Erythroblast (primary cell): ENCODE measurements around the gene LGALS9.

ENCODE experiments used
- DNase-seq, 2 experiments: peaks; one replicate each; lab custom pipeline; 2025; lab: John Stamatoyannopoulos, UW
- GATA1 ChIP-seq: IDR thresholded peaks from 2 replicates; pipeline ENCODE4 v1.6.1; 2011; ENCODE audit warnings: low read depth, mild to moderate bottlenecking, control low read depth, low read length, moderate library complexity
- POLR2A ChIP-seq: IDR thresholded peaks from 2 replicates; pipeline ENCODE4 v1.6.1; 2011; ENCODE audit warnings: mild to moderate bottlenecking, low read length

The LGALS9 gene

DNA sequence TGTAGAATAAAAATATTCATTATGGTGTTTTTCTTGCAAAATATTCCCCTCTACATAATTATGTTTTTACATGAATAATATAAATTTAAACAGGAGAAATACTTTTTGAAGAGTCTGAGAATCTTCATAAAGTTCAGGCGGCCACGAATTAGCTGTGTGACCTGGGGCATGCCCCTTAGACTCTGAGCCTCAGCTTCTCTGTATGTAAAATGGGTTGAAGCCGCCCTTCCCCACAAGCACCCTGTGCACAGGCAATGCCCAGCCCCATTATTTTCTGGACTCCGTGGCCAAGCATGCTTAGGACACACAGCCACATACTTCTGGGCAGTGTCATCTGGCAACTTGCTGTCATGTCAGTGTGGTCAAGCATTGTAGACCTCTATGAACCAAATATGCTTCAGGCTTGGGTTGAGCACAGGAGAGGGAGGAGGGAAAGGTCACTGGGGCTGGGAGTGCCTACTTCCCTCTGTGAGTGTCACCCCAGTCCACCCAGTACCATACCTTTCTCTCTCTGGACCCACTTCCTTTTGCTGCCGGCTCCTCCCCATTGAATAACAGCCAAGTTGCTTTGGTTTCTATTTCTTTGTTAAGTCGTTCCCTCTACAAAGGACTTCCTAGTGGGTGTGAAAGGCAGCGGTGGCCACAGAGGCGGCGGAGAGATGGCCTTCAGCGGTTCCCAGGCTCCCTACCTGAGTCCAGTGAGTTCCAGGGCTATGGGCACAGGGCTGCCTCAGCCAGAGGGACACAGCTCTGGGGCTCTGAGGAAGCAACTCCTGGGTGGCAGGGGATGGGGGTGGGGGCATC, at the start of gene LGALS9:
Gene LGALS9, plus strand, starts transcription at position 582 of the 804 bp plus-strand sequence. Its CDS starts 78 bp downstream, at position 660.
- DNase-seq: no peak

GRCh38 chr17:27582696-27583095, 48.3 kb upstream of the LGALS9 start:
- DNase-seq: peak; percentile 21 to 30
- TF ChIP-seq GATA1: no peak
- TF ChIP-seq POLR2A: no peak

More for the DNA sequence above, at the start of gene LGALS9:
- TF ChIP-seq POLR2A (no peak), GATA1 (no peak)

GRCh38 chr17:27585153-27585681, 45.8 kb upstream of the LGALS9 start:
- no peak for TF ChIP-seq POLR2A
- no peak for TF ChIP-seq GATA1
- DNase-seq: peak; percentile 28 to 46

DNA sequence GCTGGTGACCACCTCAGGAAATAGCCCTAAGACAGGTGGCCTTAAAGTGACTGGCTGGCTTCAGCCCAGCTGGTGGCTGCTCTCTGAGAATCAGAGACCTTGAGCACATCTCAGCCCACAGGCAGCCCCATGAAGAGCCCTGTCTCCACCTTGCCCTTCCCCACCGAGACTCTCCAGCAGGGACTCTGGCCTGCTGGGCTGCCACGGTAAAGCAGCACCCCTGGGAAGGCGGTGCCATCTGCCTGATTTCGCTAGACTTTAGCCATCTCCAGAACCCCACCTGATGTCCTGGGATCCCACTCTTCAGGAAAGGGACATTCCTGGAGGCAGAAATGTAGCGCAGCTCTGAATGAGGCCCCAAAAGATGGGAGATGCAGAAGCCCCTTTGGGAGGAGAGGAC, 45.2 kb upstream of the LGALS9 start:
- TF ChIP-seq POLR2A: no peak
- no peak for TF ChIP-seq GATA1

DNA sequence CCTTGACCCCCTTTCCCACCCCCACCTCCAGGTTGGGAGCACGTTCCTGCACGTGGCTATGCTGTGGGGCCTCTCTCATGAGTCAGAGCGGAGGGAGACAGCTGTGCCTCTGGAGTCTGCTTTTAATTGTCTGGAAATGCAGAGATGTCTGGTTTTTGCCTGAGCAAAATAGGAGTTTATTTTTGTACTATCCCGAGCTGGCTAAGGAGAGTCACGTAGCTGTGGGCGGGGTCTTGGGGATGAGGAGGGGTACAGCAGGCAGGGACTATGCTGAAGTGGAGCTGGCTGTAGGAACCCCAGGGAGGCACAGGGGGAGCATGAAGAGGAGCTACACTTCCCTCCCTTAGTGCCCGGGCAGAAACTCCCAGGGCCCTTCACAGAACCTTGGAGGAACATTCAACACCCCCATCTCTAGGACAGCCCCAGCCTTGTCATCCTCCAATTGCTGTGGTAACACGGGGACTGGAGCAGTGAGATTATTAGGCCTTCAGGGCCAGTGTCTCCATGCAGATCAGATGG, 44.7 kb upstream of the LGALS9 start:
- DNase-seq: peak; percentile 73 to 81
- TF ChIP-seq GATA1: no peak
- TF ChIP-seq POLR2A: no peak

More for the DNA sequence above, 45.2 kb upstream of the LGALS9 start:
- no peak for DNase-seq

GRCh38 chr17:27588354-27588753, 42.6 kb upstream of the LGALS9 start:
- no peak for DNase-seq
- TF ChIP-seq POLR2A: no peak
- TF ChIP-seq GATA1: no peak

DNA sequence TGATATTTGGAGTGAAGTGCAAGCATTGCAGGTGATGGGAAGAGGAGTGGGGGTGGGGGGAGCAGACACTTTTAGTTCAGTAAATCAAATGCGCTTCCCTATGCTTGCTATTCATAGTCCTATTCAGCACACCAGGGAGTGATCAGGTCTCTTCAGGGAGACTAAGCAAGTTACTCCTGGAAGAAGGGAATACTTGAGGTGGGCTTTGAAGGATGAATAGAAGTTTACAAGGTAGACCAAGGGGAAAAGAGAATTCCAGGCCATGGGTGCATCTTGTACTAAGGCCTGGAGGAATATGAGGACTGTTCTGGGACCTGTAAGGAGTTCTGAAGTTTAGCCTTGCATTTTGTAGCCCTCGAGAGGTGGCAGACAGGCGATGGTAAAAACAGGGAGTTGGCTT, 40.1 kb upstream of the LGALS9 start:
- no peak for TF ChIP-seq GATA1
- no peak for TF ChIP-seq POLR2A

GRCh38 chr17:27591986-27592385, 39.0 kb upstream of the LGALS9 start:
- TF ChIP-seq GATA1 (no peak), POLR2A (no peak)
- no peak for DNase-seq

More for the DNA sequence above, 40.1 kb upstream of the LGALS9 start:
- no peak for DNase-seq

- DNase-seq: no peak
- no peak for TF ChIP-seq POLR2A
- TF ChIP-seq GATA1: no peak
Measured at GRCh38 chr17:27593232-27593856, 37.6 kb upstream of the LGALS9 start.

GRCh38 chr17:27593857-27594255, 37.1 kb upstream of the LGALS9 start:
- no peak for DNase-seq
- TF ChIP-seq POLR2A (no peak), GATA1 (no peak)

DNA sequence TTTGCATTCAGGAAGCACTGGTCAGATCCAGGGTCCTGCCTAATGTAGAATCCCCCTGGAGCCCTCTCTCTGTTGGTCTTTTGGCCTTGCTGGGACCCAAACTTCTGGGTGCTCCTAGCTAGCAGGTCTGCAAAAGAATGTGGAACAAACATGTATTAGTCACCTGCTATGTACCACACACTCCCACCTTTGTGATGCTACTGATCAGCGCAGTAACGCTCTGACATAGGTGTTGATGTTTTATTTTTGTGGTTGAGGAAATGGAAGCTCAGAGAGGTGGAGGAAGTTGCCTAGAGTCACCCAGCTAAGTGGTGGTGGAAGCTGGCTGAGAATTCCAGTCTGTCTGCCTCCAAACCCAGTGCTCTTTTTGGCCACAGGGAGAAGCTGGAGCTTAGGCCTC, 35.8 kb upstream of the LGALS9 start:
- TF ChIP-seq GATA1 (no peak), POLR2A (no peak)

GRCh38 chr17:27596096-27596495, 34.9 kb upstream of the LGALS9 start:
- DNase-seq: peak; percentile 74 to 81

More for the DNA sequence above, 35.8 kb upstream of the LGALS9 start:
- no peak for DNase-seq

GRCh38 chr17:27596566-27597187, 34.3 kb upstream of the LGALS9 start:
- no peak for TF ChIP-seq GATA1
- no peak for TF ChIP-seq POLR2A
- DNase-seq: peak; percentile 62 to 66

More at GRCh38 chr17:27596096-27596495, 34.9 kb upstream of the LGALS9 start:
- TF ChIP-seq GATA1: no peak
- TF ChIP-seq POLR2A: no peak
